HFFc6 (cell line): ENCODE data around the gene SV2B. TPM values are rescaled to one million over a fixed set of nuclear protein-coding genes. Genes with fewer than 3 reads are reported as not detected.

Experiments used
- DNase-seq: peaks from one replicate; pipeline ENCODE4 v3.0.0-alpha.2; 2018
- H3K27ac Mint-ChIP-seq: 2 replicates; pipeline ENCODE4 v1.8.0; 2020; ENCODE audit warnings: mild to moderate bottlenecking, mixed read lengths
- H3K27me3 Mint-ChIP-seq: 2 replicates; pipeline ENCODE4 v1.8.0; 2021; ENCODE audit warnings: mild to moderate bottlenecking, moderate library complexity, mixed read lengths; ENCODE audit not compliant: insufficient read depth
- H3K36me3 Mint-ChIP-seq: 2 replicates; pipeline ENCODE4 v1.8.0; 2021; ENCODE audit warnings: low read depth, mixed read lengths
- H3K4me1 Mint-ChIP-seq: 2 replicates; pipeline ENCODE4 v1.8.0; 2020; ENCODE audit warnings: low read depth, mixed read lengths
- H3K4me3 Mint-ChIP-seq: 2 replicates; pipeline ENCODE4 v1.8.0; 2020; ENCODE audit warnings: mild to moderate bottlenecking, moderate library complexity, mixed read lengths
- H3K9me3 Mint-ChIP-seq: 2 replicates; pipeline ENCODE4 v1.8.0; 2020; ENCODE audit warnings: mild to moderate bottlenecking, mixed read lengths
- total RNA-seq, 6 experiments: library from RNA; stranded (reverse); fragmentation: NEBNext Ultra II Directional; extraction: Animal tissue kit (Norgen Biotek cat#: 25700); gene quantifications; 2 replicates in 1 of 6; 3 replicates in 5 of 6; pipeline ENCODE4 v1.2.3, GENCODE V29; 2021
- TF ChIP-seq, protein P1 (sequence below): fragments of 200-600 bp; sonication (generic); IDR thresholded peaks from 2 replicates; pipeline ENCODE4 v1.5.0; 2021; ENCODE audit warnings: antibody characterized with exemption, mild to moderate bottlenecking

Gene SV2B
- total RNA-seq, 6 experiments from 2014 or later = not detected

DNA sequence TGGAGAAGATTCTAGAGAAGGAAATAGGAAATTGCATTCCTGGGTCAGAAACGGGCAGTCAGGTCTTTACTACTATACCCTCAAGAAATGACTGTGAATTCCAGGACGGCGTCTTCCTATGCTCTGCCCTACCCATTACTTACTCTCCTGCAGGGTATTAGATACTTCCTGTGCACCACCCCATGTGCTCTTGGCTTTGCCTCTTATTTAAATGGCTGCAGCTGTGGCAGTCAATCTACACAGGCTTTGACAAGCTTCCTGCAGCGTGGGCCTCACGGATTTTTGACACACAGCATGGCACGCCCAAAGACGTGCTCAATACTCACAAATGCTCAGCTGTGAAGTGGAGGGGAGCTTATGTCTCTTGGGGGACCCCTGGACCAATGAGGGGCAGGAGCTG, 206.1 kb downstream of the SV2B start:
- Mint-ChIP-seq H3K27me3 (peaks cover 17% of the 10 kb centered on the region), H3K9me3 (no peaks in the 10 kb centered on the region), H3K4me1 (no peaks in the 10 kb centered on the region), H3K27ac (no peak overlapping the region), H3K4me3 (no peak overlapping the region), H3K36me3 (no peaks in the 10 kb centered on the region)
- TF ChIP-seq, protein P1, sequence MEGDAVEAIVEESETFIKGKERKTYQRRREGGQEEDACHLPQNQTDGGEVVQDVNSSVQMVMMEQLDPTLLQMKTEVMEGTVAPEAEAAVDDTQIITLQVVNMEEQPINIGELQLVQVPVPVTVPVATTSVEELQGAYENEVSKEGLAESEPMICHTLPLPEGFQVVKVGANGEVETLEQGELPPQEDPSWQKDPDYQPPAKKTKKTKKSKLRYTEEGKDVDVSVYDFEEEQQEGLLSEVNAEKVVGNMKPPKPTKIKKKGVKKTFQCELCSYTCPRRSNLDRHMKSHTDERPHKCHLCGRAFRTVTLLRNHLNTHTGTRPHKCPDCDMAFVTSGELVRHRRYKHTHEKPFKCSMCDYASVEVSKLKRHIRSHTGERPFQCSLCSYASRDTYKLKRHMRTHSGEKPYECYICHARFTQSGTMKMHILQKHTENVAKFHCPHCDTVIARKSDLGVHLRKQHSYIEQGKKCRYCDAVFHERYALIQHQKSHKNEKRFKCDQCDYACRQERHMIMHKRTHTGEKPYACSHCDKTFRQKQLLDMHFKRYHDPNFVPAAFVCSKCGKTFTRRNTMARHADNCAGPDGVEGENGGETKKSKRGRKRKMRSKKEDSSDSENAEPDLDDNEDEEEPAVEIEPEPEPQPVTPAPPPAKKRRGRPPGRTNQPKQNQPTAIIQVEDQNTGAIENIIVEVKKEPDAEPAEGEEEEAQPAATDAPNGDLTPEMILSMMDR = no peak
- DNase-seq = no peak

DNA sequence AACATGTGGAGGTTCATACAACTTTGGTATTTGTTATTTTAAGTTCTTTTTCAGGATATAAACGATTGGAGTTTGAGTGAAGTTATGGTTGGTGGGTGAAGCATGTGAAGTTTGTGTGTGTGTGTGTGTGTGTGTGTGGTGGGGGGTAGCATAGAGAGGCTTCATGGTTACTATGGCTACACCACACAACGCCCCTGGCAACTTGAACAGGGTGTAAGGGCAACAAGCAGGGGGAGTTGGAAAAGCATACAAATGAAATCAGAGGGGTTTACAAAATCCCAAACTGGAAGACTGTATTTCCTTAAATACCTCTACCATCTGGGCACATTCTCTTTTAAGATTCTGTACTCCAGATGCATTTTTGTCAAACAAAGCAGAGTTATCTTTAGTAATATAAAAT, 207.5 kb downstream of the SV2B start:
- Mint-ChIP-seq H3K36me3 (no peaks in the 10 kb centered on the region), H3K9me3 (no peaks in the 10 kb centered on the region), H3K27me3 (peaks cover 17% of the 10 kb centered on the region), H3K4me3 (no peak overlapping the region), H3K4me1 (no peaks in the 10 kb centered on the region), H3K27ac (no peak overlapping the region)
- DNase-seq = no peak
- TF ChIP-seq, protein P1 = no peak

DNA sequence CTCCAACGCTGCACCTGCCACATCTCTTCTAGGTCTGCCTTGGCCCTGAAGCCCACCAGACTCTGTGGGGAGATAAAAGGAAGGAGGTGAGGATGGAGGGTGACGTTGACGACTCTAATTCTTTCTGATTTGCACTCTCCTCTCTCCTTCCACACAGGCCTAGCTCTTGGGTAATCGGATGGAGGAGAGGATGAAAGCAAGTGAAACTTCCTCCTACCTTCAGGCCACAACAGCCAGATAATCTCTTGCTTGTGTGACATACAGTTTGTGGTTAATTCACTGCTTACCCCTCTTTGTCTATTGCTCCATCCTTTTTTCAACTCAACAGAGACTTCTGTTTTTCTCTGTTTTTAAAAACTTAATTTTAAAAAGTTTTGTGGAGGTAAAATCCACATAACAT, 208.1 kb downstream of the SV2B start:
- peaks cover 15% of the 10 kb centered on the region for H3K27me3 Mint-ChIP-seq
- H3K36me3 Mint-ChIP-seq = no peaks in the 10 kb centered on the region
- H3K4me3 Mint-ChIP-seq = no peak overlapping the region
- no peak for DNase-seq
- TF ChIP-seq, protein P1 = no peak
- no peaks in the 10 kb centered on the region for H3K9me3 Mint-ChIP-seq
- no peak overlapping the region for H3K27ac Mint-ChIP-seq
- no peaks in the 10 kb centered on the region for H3K4me1 Mint-ChIP-seq

DNA sequence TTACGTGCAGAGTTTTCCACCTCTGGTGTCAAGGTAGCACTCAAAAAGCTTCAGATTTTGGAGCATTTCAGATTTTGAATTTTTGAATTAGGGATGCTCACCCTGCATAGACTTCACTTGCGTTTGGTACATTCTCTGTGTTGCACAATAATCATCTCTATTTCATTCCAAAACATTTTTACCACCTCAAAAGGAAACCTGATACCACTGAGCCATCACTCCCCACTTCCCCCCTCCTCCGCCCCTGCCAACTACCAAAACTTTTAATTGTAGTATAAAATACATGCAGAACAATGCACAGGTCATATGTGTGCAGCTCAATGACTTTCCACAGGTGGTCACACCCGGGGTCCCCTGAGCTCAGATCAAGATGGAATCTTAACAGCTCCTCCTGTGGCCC, 208.8 kb downstream of the SV2B start:
- no peak for DNase-seq
- Mint-ChIP-seq H3K36me3 (no peaks in the 10 kb centered on the region), H3K27ac (no peak overlapping the region), H3K4me1 (no peaks in the 10 kb centered on the region), H3K4me3 (no peak overlapping the region), H3K9me3 (no peaks in the 10 kb centered on the region), H3K27me3 (peaks cover 10% of the 10 kb centered on the region)
- TF ChIP-seq, protein P1 = no peak

DNA sequence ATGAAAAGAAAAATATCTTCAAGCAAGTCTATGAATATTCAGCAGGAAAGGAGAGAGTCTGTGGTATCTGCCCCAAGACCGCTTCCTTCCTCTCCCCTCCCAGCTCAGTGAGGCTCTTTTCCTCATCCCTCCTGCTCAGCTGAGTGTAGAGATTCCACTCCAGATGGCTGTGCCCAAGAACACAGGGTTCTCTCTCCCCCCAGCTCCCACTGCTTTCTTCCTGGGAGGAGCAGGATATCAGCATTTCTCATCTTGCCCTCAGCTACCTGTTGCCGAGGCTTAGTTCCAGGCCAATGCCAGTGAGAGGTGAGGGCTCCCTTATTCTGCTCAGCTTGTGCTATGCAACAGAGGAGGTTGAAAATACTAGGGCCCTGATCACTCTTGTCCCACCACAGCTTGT, 211.9 kb downstream of the SV2B start:
- H3K9me3 Mint-ChIP-seq = peaks cover 5% of the 10 kb centered on the region; the same call in 1 of the 2 replicates
- H3K4me3 Mint-ChIP-seq = no peak overlapping the region
- H3K4me1 Mint-ChIP-seq = no peaks in the 10 kb centered on the region
- DNase-seq = no peak
- no peak overlapping the region for H3K27ac Mint-ChIP-seq
- no peaks in the 10 kb centered on the region for H3K36me3 Mint-ChIP-seq
- peaks cover 7% of the 10 kb centered on the region for H3K27me3 Mint-ChIP-seq
- TF ChIP-seq, protein P1 = no peak

DNA sequence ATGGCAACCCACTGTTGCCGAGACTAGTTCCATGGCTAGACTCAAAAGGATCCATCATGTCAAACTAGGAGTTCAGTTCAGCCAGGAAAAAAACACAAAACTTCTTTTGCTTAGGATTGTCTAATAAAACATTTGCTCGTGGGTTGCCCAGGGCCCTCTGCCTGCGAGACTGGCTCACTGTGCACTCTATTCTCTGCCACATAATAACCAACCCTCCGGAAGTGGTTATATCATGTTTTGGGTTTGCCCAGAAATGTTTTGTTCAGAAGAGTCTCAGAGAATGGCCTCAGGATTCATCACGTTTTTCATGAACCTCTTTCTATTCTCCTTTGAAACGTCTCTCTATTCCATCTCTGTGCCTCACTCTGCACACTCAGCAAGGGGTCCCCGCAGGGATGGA, 216.1 kb downstream of the SV2B start:
- no peaks in the 10 kb centered on the region for H3K4me1 Mint-ChIP-seq
- no peak overlapping the region for H3K27ac Mint-ChIP-seq

More for the DNA sequence above, 216.1 kb downstream of the SV2B start:
- peaks cover 5% of the 10 kb centered on the region; the same call in 1 of the 2 replicates for H3K9me3 Mint-ChIP-seq
- H3K27me3 Mint-ChIP-seq = no peaks in the 10 kb centered on the region
- H3K4me3 Mint-ChIP-seq = no peak overlapping the region
- H3K36me3 Mint-ChIP-seq = no peaks in the 10 kb centered on the region
- no peak for DNase-seq
- TF ChIP-seq, protein P1 = no peak
